ENCODE measurements around the gene TWF2. TPM values are rescaled to one million over a fixed set of nuclear protein-coding genes. Genes with fewer than 3 reads are reported as not detected.

The TWF2 gene
- total RNA-seq, 1 experiment from 2014 or later, result 99.0 TPM

DNA sequence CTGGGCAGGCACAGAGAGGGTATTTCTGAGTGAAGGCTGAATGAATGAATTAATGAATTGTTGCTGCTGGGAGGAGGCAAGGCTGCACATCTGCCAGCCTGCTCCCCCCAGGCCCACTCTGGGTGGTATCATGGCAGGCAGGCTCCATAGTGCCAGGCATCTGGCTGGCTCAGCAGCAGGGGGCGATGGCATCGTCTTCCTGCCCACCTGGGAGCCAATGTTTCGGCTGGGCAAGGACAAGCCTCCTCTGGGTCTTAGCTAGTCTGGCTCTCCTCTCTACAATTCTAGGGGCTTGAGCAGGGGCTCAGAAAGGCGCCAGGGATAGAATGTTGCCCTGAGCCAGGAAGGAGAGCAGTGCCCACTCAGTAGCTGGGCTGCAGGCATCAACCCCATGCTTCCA, 11.8 kb downstream of the TWF2 start:
- Histone ChIP-seq H3K4me3 (ENCODE audit: insufficient read depth, low read depth, low read length) (no peak overlapping the region), H3K36me3 (replicated peaks; ENCODE audit: control insufficient read depth, insufficient read depth, low read length) (peaks cover 11% of the 10 kb centered on the region), H3K27me3 (ENCODE audit: control insufficient read depth, insufficient read depth, low read length) (no peaks in the 10 kb centered on the region)
- DNase-seq, result peak; percentile 35

DNA sequence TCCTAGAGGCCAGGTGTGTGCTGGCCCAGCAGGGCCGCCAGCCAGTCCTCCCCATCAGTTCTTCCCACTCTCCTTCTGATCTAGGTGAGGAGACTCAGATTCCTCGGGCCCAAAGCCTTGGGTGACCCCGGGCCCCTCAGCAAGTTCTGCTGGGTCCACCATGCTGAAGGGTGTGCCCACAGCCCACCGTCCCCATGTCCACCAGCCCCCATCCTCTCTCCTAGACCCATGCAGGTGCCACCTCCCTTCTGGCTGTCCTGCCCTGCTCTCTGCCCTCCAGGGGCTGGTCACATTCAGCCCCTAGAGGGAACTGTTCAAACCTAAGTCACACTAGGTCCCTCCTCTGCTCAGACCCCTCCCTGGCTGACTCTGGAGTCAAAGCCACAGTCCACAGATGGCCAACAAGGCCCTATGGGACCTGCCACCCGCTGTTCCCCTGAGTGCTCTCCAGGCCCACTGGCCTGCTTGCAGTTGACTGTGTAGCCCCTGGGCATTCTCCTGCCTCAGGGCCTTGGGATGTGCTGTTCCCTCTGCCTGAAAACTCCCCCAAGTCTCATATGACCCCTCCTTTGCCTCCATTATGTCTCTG, 12.6 kb downstream of the TWF2 start:
- no peak overlapping the region for H3K4me3 ChIP-seq (ENCODE audit: insufficient read depth, low read depth, low read length)
- H3K36me3 ChIP-seq (replicated peaks; ENCODE audit: control insufficient read depth, insufficient read depth, low read length), result peaks cover 11% of the 10 kb centered on the region
- peak; percentile 41 for DNase-seq
- H3K27me3 ChIP-seq (ENCODE audit: control insufficient read depth, insufficient read depth, low read length), result no peaks in the 10 kb centered on the region

DNA sequence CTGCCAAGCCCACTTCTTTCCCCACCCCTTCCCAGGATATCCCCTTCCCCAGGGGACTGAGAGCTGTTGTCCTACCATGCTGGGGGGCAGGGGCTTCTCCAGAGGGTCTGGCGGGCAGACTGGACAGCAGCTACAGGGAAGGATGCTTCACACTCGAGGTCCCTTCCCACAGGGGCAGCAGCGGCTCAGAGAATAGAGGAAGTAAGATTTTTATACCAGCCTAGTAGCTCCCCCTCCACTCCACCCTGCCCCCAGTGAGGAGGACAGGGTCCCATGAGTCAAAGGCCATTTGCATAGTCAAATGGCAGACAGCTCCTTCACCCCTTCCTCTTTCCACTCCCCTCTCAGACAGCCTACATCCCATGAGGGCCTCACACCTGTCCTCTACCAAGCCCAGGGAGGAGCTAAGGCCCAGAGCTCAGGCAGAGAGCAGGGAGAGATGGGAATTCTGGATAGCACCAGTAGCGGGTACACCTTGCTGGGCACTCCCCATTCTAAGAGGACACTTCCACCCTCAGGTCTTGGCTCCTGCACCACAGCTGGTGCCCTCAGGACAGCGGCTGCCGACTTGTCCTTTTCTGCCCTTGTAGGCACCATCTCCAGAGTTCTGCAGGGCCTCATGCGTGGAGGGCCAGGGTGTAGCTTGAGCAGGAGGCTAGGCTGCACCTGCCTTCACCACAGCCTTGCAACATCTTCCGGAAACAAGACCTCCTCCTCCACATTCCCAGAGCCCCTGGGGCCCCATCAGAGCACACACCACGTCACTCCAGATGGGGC, 13.3 kb downstream of the TWF2 start, which contains the start of gene TLR9:
TLR9 (minus strand) TSS at position 194 of the 777 bp plus-strand sequence; CDS start at position 78, 116 bp downstream.
- peak; percentile 58 for DNase-seq
- Histone ChIP-seq H3K36me3 (replicated peaks; ENCODE audit: control insufficient read depth, insufficient read depth, low read length) (peaks cover 6% of the 10 kb centered on the region), H3K4me3 (ENCODE audit: insufficient read depth, low read depth, low read length) (no peak within 1 kb of the TSS), H3K27me3 (ENCODE audit: control insufficient read depth, insufficient read depth, low read length) (no peaks in the 10 kb centered on the region)

DNA sequence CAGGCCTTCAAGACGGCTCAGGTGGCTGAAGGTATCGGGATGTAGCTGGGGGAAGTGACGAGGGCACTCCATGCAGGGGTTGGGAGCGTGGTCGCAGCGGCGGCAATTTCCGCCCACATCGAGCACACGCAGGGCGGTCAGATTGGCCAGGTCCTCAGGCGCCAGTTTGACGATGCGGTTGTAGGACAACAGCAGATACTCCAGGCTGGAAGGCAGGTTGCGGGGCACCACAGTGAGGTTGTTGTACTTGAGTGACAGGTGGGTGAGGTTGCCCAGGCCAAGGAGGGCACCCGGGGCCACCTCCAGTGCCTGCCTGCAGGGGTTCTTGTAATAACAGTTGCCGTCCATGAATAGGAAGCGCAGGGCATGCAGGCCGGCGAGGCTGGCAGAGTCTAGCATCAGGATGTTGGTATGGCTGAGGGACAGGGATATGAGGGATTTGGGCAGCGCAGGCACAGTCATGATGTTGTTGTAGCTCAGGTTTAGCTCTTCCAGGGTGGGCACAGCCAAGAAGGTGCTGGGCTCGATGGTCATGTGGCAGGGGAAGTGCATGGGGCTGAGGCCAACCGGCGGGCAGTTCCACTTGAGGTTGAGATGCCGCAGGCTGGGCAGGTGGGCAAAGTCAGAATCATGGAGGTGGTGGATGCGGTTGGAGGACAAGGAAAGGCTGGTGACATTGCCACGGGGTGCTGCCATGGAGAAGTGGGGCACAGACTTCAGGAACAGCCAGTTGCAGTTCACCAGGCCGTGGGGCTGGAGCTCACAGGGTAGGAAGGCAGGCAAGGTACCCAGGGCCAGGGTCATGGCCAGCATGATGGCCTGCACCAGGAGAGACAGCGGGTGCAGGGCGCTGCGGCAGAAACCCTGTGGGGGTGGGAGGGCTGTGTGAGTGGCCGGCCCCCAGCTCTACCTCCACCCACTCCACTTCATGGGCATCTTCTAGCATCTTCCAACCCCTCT, 15.2 kb downstream of the TWF2 start:
- no peak overlapping the region for H3K4me3 ChIP-seq (ENCODE audit: insufficient read depth, low read depth, low read length)
- H3K27me3 ChIP-seq (ENCODE audit: control insufficient read depth, insufficient read depth, low read length), result no peaks in the 10 kb centered on the region
- peak; percentile 46 for DNase-seq
- H3K36me3 ChIP-seq (replicated peaks; ENCODE audit: control insufficient read depth, insufficient read depth, low read length), result no peaks in the 10 kb centered on the region; the same call in 1 of the 2 replicates

DNA sequence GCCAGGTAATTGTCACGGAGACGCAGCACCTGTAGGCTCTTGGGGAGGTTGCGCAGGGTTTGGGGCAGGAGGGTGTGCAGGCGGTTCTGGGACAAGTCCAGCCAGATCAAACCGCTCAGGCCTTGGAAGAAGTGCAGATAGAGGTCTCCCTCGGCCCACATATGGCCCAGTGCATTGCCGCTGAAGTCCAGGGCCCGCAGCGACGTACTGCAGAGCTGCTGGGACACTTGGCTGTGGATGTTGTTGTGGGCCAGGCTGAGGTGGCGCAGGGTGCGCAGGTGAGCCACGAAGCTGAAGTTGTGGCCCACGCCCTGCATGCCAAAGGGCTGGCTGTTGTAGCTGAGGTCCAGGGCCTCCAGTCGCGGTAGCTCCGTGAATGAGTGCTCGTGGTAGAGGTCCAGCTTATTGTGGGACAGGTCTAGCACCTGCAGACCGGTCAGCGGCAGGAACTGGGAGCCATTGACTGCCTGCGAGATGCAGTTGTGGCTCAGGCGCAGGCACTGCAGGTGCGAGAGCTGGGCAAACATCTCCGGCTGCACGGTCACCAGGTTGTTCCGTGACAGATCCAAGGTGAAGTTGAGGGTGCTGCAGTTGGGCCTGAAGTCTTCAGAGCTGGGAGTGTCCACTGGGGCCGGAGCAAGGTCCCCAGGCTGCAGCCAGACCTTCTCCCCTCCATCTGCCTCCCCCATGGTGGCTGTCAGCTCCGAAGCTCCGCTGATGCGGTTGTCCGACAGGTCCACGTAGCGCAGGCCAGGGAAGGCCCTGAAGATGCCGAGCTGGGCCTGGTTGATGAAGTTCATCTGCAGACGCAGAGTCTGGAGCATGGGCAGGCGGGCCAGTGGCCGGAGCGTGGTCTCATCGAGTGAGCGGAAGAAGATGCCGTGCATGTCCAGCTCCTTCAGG, 16.4 kb downstream of the TWF2 start:
- H3K36me3 ChIP-seq (replicated peaks; ENCODE audit: control insufficient read depth, insufficient read depth, low read length), result no peaks in the 10 kb centered on the region
- no peak overlapping the region for H3K4me3 ChIP-seq (ENCODE audit: insufficient read depth, low read depth, low read length)
- peak; percentile 49 for DNase-seq
- H3K27me3 ChIP-seq (ENCODE audit: control insufficient read depth, insufficient read depth, low read length), result no peaks in the 10 kb centered on the region

DNA sequence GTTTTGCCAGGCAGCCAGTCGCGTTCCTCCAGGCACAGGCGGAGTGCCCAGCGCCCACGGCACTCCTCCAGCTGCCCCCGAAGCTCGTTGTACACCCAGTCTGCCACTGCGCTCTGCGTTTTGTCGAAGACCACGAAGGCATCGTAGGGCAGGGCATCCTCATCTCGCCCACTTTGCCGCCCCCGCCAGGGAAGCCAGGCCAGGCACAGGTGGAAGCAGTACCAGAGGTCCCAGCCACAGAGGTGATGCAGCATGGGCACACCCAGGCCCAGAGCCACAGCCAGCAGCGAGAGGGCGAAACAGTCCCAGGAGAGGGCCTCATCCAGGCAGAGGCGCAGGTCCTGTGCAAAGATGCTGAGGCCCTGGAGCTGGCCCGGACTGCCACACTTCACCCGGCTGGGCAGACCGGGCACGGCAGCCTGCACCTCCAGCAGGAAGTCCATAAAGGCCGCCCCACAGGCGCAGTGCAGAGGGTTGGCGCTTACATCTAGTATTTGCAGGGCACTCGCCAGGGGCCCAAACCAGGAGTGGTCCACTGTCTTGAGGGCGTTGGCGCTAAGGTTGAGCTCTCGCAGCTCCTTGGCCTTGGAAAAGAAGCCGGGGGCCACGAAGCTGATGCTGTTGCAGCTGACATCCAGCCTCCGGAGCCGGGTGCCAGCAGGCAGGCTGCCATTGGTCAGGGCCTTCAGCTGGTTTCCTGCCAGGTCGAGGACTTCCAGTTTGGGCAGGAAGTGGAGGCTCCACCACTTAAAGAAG, 17.2 kb downstream of the TWF2 start:
- no peaks in the 10 kb centered on the region for H3K27me3 ChIP-seq (ENCODE audit: control insufficient read depth, insufficient read depth, low read length)
- H3K4me3 ChIP-seq (ENCODE audit: insufficient read depth, low read depth, low read length), result no peak overlapping the region
- DNase-seq, result peak; percentile 55
- H3K36me3 ChIP-seq (replicated peaks; ENCODE audit: control insufficient read depth, insufficient read depth, low read length), result no peaks in the 10 kb centered on the region

DNA sequence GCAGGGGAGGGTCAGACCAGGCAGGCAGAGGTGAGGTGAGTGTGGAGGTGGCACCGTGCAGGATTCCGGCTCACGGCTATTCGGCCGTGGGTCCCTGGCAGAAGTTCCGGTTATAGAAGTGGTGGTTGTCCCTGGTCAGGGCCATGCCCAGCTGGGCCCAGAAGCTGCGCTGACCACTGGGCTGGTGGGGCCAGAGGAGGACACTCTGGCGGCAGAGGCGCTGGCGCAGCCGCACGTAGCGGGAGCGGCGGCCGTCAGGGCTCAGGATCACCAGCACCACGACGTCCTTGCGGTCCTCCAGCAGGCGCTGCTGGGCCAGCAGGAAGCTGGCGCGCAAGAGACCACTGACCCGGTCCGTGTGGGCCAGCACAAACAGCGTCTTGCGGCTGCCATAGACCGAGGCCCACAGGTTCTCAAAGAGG, 17.8 kb downstream of the TWF2 start:
- Histone ChIP-seq H3K27me3 (ENCODE audit: control insufficient read depth, insufficient read depth, low read length) (no peaks in the 10 kb centered on the region), H3K36me3 (replicated peaks; ENCODE audit: control insufficient read depth, insufficient read depth, low read length) (no peaks in the 10 kb centered on the region), H3K4me3 (ENCODE audit: insufficient read depth, low read depth, low read length) (no peak overlapping the region)
- peak; percentile 49 for DNase-seq

DNA sequence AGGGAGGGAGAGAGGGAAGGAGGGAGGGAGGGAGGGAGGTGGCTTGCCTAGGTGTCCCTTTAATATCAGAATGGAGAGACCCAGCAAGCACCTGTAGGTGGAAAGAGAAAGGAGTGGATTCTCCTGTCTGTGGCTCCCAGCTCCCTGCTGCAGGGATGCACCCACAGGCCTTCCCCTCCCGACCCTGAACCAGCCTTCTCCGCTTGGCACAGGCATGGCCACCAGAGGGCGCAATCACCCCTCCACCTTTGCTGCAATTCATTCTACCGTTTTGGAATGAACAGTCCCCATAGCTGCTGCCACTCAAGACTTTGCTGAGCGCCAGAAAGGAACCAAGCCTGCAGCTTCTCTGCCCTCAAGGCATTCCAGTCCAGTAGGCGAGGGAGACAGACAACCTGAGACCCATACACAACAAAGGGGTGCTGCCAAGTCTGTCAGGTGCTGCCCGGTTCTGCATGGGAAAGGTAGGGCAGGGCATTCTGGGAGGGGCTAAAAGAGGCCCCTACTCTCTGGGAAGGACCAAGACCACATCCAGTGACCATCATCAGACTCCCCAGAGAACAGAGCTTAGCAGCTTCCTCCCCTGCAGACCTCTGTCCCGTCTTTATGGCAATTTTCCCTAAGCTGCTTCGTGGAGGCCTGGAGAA, 18.5 kb downstream of the TWF2 start:
- Histone ChIP-seq H3K36me3 (replicated peaks; ENCODE audit: control insufficient read depth, insufficient read depth, low read length) (no peaks in the 10 kb centered on the region), H3K4me3 (ENCODE audit: insufficient read depth, low read depth, low read length) (no peak overlapping the region), H3K27me3 (ENCODE audit: control insufficient read depth, insufficient read depth, low read length) (no peaks in the 10 kb centered on the region)
- DNase-seq, result peak; percentile 95

DNA sequence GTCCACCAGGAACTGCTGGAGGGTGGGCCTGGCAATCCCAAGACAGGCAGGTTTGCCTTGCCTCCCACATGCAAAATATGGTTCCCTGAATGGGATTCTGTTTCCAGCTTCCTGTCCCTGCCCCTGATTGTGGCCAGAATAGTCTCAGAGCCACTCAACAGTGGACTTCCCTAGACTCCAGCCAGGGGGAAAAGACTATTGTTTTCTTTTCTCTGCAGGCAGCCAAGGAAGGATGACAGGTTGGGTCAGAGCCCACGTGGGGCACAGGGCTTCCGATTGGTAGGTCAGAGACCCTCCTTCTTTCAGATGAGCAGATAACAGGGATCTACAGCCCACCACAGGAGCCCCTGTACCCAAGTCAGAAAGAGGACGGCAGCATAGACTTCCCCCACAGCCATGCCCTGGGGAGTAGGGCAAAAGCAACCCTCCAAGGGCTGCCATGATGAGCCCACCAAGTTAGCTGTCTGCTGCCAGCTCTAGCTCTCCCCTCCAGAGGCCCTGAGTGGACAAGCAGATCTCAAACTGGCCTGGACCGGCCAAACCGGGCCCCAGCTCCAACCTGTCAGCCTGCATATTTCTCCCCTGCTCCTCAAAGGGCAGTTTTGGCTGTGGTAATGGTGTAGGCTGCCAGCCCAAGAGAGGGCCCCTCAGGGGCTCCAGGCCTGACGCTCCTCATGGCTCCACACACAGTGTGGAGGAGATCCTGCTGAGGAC, 19.9 kb downstream of the TWF2 start:
- H3K4me3 ChIP-seq (ENCODE audit: insufficient read depth, low read depth, low read length), result no peak overlapping the region
- H3K27me3 ChIP-seq (ENCODE audit: control insufficient read depth, insufficient read depth, low read length), result no peaks in the 10 kb centered on the region
- peak; percentile 68 for DNase-seq

DNA sequence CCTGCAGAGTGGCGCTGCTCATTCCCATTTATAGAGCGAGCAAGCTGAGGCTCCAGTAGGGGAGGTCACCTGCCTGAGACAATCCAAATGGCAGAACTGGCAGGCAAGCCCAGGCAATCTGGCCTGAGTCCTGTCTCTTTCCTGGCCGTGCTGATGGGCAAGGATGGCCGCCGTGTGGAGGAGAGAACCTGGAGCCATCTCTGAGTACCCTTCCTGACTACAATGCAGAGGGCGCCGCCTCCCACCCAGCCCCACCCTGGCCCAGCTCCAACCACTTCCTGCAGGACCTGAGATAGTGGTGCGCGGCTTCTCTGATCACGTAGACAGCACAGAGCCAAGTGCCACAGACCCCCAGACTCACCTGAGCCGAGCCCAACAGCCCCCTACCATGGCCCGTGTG, 20.5 kb downstream of the TWF2 start:
- Histone ChIP-seq H3K36me3 (replicated peaks; ENCODE audit: control insufficient read depth, insufficient read depth, low read length) (peaks cover 4% of the 10 kb centered on the region), H3K4me3 (ENCODE audit: insufficient read depth, low read depth, low read length) (no peak overlapping the region), H3K27me3 (ENCODE audit: control insufficient read depth, insufficient read depth, low read length) (no peaks in the 10 kb centered on the region)
- DNase-seq, result peak; percentile 43

More for the DNA sequence above, 19.9 kb downstream of the TWF2 start:
- H3K36me3 ChIP-seq (replicated peaks; ENCODE audit: control insufficient read depth, insufficient read depth, low read length), result peaks cover 2% of the 10 kb centered on the region; the same call in 1 of the 2 replicates

DNA sequence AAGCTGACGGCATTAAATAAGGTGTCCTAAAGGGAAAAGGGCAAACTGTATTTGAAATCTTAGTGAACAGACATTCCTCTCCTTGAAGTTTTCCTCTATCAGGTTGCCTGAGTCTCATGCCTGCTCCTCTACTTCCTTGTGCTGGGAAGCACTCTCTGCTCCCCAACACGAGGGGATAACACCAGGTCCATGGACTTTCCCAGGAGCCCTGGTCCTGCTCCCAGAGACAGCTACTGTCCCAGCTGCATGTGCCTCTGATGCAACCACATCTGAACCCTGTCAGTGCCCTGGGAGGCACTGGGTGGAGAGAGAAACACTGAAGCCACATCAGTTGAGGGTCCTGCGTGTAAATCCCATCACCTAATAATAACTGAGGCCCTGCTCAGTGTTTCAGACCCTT, 20.9 kb downstream of the TWF2 start:
- Histone ChIP-seq H3K27me3 (ENCODE audit: control insufficient read depth, insufficient read depth, low read length) (no peaks in the 10 kb centered on the region), H3K36me3 (replicated peaks; ENCODE audit: control insufficient read depth, insufficient read depth, low read length) (peaks cover 6% of the 10 kb centered on the region), H3K4me3 (ENCODE audit: insufficient read depth, low read depth, low read length) (no peak overlapping the region)
- DNase-seq, result peak; percentile 35

DNA sequence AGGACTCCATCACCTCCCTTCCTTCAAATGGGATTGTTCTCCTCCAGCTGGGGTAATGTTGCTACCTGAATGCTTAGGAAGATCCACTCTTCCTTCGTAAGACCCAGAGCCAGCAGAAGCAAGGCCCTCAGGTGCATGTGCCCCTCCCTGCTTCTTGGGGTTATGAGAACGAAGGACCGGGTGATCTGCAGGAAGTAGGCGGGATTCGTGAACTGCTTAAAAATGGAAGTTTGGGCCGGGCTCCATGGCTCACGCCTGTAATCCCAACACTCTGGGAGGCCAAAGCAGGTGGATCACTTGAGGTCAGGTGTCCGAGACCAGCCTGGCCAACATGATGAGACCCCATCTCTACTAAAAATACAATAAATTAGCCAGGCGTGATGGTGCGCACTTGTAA, 21.6 kb downstream of the TWF2 start:
- H3K27me3 ChIP-seq (ENCODE audit: control insufficient read depth, insufficient read depth, low read length), result no peaks in the 10 kb centered on the region
- peak; percentile 39 for DNase-seq
- peaks cover 9% of the 10 kb centered on the region for H3K36me3 ChIP-seq (replicated peaks; ENCODE audit: control insufficient read depth, insufficient read depth, low read length)
- H3K4me3 ChIP-seq (ENCODE audit: insufficient read depth, low read depth, low read length), result no peak overlapping the region

Measured in H7 (cell line).